HL-60 (cell line): Measurements from ENCODE around the gene ZNF813.

Experiments used
- DNase-seq, 2 experiments: peaks; one replicate each; pipeline ENCODE4 v3.0.0-alpha.2; 2010 to 2020; ENCODE audit warnings: low read depth in 1 of 2, low spot score in 1 of 2
- H3K27ac ChIP-seq: fragments of 250-450 bp; sonication (Bioruptor Pico); replicated peaks from 2 replicates; pipeline ENCODE4 v1.5.1; 2020; ENCODE audit warnings: mild to moderate bottlenecking, moderate library complexity
- H3K27me3 ChIP-seq: fragments of 250-450 bp; sonication (Bioruptor Pico); 2 replicates; pipeline ENCODE4 v1.5.1; 2021; ENCODE audit warnings: mild to moderate bottlenecking, moderate library complexity; ENCODE audit not compliant: insufficient read depth, poor library complexity, severe bottlenecking
- H3K4me3 ChIP-seq: replicated peaks from 2 replicates; pipeline ENCODE4 v1.5.1; 2011; ENCODE audit warnings: mild to moderate bottlenecking, control low read depth, low read length; ENCODE audit not compliant: insufficient read depth
- CTCF ChIP-seq: IDR thresholded peaks from one replicate; pipeline ENCODE4 v1.5.1; 2011; ENCODE audit warnings: low read length, control low read depth, inconsistent platforms; ENCODE audit not compliant: insufficient read depth
- GABPA ChIP-seq: IDR thresholded peaks from 2 replicates; pipeline ENCODE4 v1.6.1; 2012; ENCODE audit warnings: low read depth
- POLR2AphosphoS5 ChIP-seq: IDR thresholded peaks from 2 replicates; pipeline ENCODE4 v1.6.1; 2012; ENCODE audit warnings: low read depth
- REST ChIP-seq: IDR thresholded peaks from 2 replicates; pipeline ENCODE4 v1.6.1; 2012; ENCODE audit warnings: low read depth; ENCODE audit not compliant: insufficient replicate concordance
- SPI1 ChIP-seq: IDR thresholded peaks from 2 replicates; pipeline ENCODE4 v1.6.1; 2012; ENCODE audit warnings: low read depth, mild to moderate bottlenecking, borderline replicate concordance

Gene ZNF813

DNA sequence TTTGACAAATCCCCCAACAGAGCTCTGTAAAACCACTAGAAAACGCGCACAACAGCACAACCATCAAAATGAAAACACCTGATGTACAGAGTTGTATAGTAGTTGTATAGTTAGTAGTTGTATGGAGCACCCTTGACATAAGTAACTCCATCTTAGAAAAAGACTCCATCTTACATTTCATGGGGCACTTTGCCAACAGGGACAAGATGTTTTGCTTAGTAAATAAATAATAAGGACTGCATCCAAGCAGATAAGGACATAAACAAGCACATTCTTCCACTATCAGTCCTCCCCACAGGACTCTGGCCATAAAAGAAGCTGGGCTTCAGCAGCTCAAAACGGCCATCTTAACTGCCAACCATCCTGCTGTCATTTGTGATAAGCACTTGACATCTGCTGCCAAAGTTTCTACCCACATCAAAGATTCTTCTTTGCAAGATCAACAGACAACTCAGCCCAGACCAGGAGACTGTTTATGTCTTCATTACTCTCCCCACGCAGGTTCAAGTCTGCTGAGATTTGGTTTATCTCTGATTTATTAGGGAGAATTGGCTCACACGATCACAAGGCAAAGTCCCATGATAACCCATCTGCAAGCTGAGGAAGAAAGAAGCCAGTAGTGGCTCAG is 49.7 kb downstream of the ZNF813 start:
- DNase-seq = no peak
- no peaks in the 10 kb centered on the region for H3K27me3 ChIP-seq
- no peak overlapping the region for H3K27ac ChIP-seq
- TF ChIP-seq SPI1 = no peak
- TF ChIP-seq REST = no peak
- H3K4me3 ChIP-seq = no peak overlapping the region

- TF ChIP-seq REST (no peak), POLR2AphosphoS5 (no peak), SPI1 (no peak), CTCF (no peak), GABPA (no peak)
- H3K27ac ChIP-seq = no peak overlapping the region
- H3K4me3 ChIP-seq = no peak overlapping the region
- no peak for DNase-seq
- no peaks in the 10 kb centered on the region for H3K27me3 ChIP-seq
Measured at GRCh38 chr19:53518121-53518520, 50.6 kb downstream of the ZNF813 start.

DNA sequence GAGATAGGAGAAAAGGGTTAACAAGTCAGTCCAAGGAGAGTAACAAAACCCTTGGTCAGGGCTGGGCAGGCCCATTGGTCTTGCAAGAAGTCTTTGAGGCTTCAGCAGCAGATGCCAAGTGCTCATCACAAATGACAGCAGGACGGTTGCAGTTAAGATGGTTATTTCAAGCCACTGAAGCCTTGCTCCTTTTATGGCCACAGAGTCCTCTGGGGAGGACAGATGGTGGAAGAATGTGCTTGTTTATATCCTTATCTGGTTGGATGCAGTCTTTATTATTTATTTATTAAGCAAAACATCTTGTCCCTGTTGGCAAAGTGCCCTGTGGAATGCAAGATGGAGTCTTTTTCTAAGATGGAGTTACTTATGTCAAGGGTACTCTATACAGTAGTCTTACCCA is 51.2 kb downstream of the ZNF813 start:
- H3K27me3 ChIP-seq = no peaks in the 10 kb centered on the region
- no peak for DNase-seq
- H3K4me3 ChIP-seq = no peak overlapping the region
- H3K27ac ChIP-seq = no peak overlapping the region
- TF ChIP-seq POLR2AphosphoS5 = no peak
- TF ChIP-seq GABPA = no peak
- TF ChIP-seq SPI1 = no peak
- TF ChIP-seq CTCF = no peak
- TF ChIP-seq REST = no peak

- no peaks in the 10 kb centered on the region for H3K27me3 ChIP-seq
- no peak overlapping the region for H3K4me3 ChIP-seq
- H3K27ac ChIP-seq = no peak overlapping the region
- no peak for DNase-seq
- no peak for TF ChIP-seq POLR2AphosphoS5
- no peak for TF ChIP-seq REST
- no peak for TF ChIP-seq CTCF
- no peak for TF ChIP-seq GABPA
Measured at GRCh38 chr19:53519446-53519845, 51.9 kb downstream of the ZNF813 start.
